ENCODE measurements around the gene MAPK14.
"Not testable (repeated sequence)": the region's sequence is repeated elsewhere in the genome, so short reads cannot be mapped to it uniquely, and the experiment has no call there.

Gene MAPK14

DNA sequence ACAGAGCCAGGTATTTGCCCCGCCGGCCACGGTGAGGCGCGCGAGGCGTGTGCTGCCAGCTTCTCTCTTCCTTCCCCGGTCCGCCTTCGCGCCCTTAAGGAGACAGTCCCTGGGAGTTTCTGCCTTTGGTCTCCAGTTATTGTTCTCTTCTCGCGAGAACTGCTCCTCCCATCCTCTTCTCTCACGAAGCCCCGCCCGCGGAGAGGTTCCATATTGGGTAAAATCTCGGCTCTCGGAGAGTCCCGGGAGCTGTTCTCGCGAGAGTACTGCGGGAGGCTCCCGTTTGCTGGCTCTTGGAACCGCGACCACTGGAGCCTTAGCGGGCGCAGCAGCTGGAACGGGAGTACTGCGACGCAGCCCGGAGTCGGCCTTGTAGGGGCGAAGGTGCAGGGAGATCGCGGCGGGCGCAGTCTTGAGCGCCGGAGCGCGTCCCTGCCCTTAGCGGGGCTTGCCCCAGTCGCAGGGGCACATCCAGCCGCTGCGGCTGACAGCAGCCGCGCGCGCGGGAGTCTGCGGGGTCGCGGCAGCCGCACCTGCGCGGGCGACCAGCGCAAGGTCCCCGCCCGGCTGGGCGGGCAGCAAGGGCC is at the start of gene MAPK14:
Gene MAPK14 (plus strand): TSS at position 308 of the 587 bp plus-strand sequence. CDS start 350 bp downstream, outside the sequence.
- peak; percentile 100 for DNase-seq (ENCODE audit: low spot score)

DNA sequence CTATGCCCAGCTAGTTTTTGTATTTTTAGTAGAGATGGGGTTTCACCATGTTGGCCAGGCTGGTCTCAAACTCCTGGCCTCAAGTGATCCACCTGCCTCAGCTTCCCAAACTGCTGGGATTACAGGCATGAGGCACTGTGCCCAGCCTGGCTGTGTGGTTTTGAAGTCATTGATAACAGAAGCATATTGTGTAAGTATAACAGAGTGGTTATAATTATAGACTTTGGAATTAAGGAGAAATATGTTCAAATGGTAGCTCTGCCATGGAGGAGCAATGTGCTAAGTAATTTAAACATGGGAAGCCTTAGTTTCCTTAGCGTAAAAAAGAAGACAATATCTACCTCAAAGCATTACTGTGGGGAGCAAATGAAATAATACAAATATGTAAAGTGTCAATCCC is 47.5 kb upstream of the MAPK14 start:
- DNase-seq (ENCODE audit: low spot score), result not testable (repeated sequence)

DNA sequence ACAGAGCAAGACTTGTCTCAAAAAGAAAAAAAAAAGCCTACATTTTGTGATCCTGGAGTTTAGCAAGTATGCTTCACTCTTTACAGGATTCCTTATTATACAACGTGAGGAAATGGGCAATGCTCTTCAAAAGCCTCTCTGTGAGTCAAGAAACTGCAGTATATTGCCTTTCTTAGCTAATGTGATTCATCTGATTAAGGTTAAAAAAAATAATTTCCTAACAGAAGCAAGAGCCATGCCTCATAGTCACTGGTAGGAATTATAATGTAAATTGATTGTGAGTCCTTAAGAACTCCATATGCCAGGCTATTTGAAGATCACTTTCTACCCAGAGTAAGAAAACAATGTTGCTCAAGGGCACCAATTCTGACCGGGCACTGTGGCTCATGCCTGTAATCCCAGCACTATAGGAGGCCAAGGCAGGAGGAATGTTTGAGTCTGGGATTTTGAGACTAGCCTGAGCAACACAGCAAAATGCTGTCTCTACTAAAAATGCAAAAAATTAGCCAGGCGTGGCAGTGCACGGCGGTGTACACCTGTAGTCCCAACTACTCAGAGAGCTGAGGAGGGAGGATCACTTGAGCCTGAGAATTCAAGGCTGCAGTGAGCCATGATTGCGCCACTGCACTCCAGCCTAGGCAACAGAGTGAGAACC is 46.5 kb upstream of the MAPK14 start:
- DNase-seq (ENCODE audit: low spot score), result no peak

DNA sequence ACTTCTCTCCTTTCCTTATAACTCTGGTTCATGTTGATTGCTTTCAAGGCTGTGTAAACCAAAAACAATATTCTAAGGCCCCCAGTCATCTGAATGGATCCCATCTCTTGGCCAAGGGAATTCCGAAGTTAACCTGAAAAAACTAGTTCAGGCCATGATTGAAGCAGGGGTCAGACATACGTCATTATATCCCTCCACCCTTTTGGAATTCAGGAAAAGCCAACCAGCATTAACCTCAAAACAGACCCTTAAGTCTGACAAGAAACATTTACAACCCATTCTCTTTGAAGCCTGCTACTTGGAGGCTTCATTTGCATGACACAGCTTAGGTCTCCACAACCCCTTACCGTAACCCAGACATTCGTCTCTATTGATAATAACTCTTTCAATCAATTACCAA is 42.9 kb upstream of the MAPK14 start:
- DNase-seq (ENCODE audit: low spot score), result no peak

DNA sequence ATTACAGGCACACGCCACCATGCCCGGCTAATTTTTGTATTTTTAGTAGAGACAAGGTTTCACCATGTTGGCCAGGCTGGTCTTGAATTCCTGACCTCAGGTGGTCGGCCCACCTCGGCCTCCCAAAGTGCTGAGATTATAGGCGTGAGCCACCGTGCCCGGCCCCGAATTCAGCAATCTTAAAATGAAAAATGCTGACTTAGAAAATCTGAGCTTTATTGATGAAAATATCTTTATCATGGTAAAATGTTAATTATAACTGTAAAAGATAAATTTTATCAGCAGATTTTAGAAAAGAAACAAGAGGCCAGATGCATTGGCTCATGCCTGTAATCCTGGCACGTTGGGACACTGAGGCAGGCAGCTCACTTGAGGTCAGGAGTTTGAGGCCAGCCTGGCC is 39.6 kb upstream of the MAPK14 start:
- DNase-seq (ENCODE audit: low spot score), result not testable (repeated sequence)

DNA sequence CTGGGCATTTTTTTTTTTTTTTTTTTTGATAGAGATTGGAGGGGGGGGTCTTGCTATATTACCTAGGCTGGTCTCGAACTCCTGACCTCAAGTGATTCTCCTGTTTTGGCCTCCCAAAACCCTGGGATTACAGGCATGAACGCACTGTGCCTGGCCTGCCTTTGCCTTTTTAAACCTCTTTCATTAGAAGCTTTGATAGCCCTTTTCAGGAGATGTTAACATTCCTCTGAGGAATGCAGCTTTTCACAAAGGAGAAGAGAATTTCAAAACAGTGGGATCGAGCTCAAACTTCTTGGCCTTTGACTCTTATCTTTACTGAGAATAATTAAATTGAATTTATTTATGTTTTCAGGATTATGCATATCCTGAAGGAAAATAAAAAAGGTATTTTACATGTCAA is 34.5 kb upstream of the MAPK14 start:
- no peak for DNase-seq (ENCODE audit: low spot score)

DNA sequence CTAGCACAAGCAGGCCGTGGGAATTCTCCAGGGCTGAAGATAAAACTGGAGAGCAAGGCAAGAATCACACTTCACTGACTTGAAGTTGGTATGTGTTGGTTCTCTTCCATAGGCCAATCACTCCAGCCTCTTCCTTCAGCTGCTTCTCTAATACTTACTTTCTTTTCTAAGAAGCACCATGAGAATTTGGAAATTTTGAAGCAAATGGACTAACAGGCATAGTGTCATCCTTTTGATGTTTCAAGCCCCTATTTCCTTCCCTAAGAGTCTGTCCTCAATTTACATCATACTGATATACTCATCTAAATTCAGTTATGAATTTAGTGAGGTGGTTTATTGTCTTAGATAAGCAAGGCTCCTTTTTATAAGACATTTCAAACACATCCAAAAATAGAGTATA is 27.2 kb upstream of the MAPK14 start:
- DNase-seq (ENCODE audit: low spot score), result no peak

DNA sequence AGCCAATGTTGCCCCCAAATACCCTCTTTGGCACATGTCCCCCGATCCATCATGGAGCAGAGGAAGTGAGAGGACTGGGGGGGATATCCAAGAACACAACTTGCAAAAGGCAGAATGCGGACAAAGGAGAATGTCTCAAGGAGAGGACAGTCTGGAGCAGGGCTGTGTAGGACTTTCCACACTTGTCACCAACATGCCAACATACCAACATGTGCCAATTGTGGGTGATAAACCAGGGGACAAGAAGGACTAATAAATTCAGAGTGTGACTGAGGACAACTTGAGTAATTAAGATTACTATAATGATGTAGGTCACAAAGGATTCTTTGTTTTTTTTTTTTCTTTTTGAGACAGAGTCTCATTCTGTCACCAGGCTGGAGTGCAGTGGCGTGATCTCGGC is 11.9 kb upstream of the MAPK14 start:
- no peak for DNase-seq (ENCODE audit: low spot score)

DNA sequence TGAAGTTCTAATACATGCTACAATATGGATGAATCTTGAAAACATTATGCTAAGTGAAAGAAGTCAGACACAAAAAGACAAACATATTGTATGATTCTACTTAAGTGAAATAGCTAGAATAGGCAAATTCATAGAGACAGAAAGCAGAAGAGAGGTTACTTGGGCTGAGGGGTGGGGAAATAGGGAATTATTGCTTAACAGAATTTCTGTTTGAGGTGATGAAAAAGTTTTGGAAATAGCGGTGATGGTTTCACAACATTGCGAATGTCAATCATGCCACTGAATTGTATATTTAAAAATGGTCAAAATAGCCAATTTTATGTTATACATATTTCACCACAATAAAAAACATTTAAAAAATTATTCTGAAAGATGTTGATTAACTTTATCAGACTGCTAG is 9.3 kb upstream of the MAPK14 start:
- no peak for DNase-seq (ENCODE audit: low spot score)

DNA sequence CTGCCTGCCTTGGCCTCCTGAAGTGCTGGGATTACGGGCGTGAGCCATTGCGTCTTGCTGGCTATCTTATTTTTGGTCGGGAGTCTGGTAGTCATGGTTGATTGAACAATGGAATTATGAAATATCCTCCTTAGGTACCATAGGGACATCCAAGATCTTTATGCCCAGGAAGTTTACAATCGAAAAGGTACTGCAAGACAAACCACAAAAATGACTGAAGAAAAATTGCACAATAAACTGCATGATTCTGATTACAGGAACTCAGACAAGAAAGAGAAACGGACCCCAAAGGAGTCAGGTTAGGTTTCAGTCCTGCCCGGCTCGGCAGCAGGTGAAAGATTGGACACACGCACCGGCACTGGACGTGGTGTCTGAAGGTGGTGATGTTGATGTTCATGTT is 8.4 kb upstream of the MAPK14 start:
- no peak for DNase-seq (ENCODE audit: low spot score)

DNA sequence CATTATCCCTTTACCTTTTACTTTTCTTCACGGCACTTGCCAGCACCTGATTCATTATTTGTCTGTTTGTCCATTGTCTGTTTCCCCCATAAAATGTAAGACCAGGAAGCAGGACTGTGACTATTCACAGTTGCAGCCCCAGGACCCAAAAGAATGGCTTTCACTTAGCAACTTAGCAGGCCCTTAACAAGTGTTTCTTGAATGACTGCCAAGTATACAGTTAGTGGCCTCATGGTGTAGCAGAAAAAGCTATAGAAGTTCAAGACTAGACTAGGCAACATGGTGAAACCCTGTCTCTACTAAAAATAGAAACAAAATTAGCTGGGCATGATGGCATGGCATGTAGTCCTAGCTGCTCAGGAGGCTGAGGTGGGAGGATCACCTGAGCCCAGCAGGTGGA is 7.5 kb upstream of the MAPK14 start:
- no peak for DNase-seq (ENCODE audit: low spot score)

DNA sequence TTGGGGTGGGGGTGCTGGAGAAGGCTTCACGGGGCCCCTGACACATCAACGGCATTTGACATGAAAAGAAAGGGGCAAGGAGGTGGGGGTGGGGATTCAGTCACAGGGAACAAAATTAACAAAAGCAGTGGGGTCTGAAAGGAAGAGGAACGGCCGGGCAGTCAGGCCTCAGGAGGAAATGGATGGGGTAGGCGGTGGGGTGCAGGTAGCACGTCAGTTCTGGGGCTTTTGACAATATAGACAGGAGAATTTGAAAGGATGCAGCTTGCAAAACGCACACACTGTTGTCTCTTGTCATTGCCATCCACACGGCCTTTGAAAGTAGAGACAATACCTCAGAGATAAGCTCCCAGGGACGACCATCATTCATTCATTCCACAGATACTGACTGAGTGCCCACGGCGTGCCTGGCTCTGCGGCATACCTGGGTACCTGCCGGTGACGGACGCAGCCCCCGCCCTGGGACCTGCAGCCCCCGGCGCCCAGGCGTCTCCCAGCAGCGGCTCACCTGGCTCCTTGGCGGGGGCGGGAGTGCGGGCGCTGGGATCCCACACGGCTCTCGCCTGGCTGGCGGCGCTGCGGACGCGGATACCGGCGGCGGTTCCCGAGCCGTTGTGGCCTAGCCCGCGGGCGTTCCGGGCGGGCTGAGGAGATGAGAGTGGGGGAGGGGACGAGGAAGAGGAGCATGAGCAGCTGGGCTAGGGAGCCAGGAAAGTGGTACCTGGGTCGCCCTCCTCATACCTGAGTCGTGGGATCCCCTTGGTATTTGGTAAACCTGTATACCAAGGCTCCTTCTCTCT is 3.4 kb upstream of the MAPK14 start, which contains the start of gene SLC26A8:
Gene SLC26A8 (minus strand): TSS at position 646 of the 800 bp plus-strand sequence. CDS start 4,934 bp downstream, outside the sequence.
- no peak for DNase-seq (ENCODE audit: low spot score)

DNA sequence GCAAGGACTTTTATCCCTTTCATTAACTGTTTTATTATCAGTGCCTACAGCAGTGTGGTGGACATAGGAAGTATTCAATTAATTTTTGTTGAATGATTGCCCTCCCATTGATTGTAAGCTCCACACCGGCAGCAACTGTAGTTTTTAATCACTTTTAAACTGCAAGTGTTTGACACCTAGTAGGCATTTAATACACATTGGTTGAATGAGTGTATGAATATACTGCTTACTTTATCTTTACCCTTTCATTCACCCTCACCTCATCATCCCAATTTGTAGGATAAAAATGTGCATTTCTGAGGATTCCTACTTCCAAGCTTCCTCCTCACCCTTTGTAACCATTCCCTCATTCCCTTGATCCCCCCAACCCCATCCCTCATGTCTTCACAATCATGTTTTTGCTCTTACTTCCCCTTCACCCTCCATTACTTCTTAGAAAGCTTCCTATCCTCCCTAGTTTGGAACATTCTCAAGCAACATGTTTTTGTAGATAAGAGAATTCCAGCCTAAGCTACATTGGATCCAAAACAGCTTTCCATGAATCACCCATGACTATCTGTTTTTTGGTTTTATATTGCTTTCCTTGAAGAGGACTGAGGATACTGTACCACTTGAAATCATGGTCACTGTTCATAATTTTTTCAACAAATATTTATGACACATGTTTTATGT is 2.2 kb upstream of the MAPK14 start:
- no peak for DNase-seq (ENCODE audit: low spot score)

DNA sequence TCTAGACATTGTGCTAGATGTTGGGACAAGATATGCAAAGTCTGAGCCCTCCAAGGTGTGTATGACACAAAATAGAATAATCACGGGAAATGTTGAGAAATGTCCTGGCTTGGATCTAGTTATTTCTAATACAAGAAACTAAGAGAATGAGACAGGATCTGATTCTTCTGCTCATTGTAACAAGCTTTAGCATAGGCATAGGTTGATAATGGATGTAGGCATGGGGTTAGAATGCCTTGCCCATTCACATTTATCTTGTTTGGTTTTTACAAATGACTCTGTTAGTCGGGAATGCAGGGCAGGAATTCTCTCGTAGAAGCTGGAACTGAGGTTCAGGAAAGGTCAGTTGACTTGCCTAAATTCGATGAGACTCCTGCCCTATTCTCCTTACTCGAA is 1.7 kb upstream of the MAPK14 start:
- DNase-seq (ENCODE audit: low spot score), result no peak

DNA sequence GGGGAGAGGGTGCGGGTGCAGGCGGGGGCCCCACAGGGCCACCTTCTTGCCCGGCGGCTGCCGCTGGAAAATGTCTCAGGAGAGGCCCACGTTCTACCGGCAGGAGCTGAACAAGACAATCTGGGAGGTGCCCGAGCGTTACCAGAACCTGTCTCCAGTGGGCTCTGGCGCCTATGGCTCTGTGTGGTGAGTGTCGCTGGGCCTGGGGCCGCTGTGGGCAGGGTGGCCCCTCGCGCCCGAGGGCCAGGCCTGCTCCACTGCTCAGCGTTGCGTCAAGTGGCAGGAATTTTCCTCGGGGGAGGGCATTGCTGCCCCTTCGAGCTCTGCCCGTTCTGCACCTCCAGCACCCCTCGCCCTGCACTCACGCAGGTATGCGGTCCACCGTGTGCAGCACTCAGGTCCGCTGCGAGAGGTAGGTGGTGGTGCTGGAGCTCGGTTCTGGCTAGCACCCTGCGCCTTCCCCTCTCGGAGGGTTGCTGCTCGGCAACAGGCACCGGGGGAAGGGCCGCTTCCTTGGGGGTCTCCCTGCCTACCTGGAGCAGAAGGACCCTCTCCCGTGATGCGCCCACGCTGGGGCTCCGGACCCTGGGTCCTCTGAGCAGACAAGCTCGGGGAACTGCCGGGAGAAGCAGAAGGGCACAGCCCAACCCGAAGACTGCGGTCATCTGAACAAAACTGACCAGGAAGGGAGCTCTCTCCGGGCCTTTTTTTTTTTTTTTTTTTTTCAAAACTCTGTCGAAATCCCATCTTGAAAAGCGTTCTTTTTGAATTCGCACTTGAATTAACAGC is 674 bp downstream of the MAPK14 start:
- DNase-seq (ENCODE audit: low spot score), result peak; percentile 48

DNA sequence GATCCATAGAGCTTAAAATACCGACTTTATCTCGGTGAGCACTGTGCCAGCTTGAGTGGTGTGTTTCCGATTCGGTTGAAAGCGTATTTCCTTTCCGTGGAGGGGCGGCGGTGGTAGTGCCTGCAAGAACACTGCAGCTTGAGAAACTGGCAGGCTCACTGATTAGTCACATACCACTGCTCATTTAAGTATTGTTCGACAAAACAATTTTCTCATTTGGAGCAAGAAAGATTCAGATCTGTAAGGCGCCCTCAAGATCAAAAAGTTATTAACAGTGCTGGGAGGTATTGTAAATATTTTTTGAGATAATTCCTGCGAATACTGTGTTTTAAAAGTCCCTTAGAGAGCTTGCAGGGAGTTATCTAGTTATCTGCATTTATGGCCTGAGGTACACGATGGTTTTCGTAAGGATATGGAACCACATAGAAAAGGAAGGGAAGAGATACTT is 1.3 kb downstream of the MAPK14 start:
- DNase-seq (ENCODE audit: low spot score), result peak; percentile 80

DNA sequence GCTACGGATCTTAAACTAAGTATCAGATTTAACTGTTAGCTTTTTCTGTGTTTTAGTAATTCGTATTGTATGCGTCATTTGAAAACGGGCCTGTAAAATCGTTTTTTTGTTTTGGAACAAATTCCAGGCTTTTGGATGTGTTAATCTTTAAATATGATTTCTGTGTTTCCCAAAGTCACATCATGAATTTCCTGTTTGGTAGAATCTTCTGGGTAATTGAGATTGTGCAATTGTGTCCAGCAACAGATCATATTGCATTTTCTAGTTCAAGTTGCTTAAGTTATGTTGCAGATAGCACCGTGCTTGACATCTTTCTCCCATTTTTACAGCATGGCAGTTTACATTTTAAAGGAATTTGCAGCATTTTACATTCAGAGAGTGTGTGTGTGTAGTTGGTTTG is 1.9 kb downstream of the MAPK14 start:
- peak; percentile 27 for DNase-seq (ENCODE audit: low spot score)

DNA sequence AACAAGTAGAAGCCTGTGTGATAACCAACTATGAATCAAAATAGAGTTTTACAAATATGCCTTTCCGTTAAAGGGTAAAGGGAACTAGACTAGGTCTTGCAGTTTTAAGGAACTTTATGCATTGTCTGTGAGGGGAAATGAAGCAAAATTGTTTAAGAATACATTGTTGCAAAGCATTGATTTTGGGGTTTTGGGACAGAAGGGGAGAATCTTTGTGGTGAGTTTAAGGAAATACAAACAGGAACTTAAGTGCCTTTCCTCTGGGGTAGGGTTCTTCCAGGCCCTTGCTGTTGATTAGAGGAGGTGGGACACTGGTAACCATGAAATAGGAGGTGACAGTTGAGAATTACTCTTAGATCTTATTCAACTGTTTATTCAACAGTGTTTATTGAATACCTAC is 4.7 kb downstream of the MAPK14 start:
- DNase-seq (ENCODE audit: low spot score), result no peak

DNA sequence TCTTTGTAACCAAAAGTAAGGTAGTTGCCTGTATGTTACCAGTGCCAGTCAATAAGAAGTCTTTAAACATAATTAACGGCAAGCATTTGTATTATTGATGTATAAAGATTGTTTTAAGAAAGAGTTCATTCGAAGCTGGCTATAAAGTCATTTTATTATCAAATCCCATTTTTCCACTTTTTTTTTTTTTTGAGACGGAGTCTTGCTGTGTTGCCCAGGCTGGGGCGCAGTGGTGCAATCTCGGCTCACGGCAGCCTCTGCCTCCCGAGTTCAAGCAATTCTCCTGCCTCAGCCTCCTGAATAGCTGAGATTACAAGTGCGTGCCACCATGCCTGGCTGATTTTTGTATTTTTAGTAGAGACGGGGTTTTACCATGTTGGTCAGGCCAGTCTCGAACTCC is 5.5 kb downstream of the MAPK14 start:
- not testable (repeated sequence) for DNase-seq (ENCODE audit: low spot score)

DNA sequence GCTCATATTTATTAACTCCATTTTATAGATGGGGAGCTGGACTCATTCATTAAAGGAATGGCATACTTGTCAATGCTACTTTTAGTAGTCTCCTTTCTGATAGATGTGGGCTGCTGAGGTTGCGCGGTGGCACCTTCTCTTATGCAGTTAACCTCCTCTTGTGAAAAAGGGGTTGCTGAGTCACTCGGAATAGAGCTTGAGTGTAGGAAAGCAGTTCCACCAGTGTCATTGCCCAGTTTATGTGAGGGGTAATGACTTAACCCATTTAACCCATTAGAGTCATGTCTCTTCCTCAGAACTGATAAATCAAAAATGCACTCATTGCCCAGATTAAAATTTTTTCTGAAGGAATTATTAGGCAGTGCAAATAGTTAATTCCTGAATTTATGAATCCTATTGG is 6.3 kb downstream of the MAPK14 start:
- DNase-seq (ENCODE audit: low spot score), result peak; percentile 35

DNA sequence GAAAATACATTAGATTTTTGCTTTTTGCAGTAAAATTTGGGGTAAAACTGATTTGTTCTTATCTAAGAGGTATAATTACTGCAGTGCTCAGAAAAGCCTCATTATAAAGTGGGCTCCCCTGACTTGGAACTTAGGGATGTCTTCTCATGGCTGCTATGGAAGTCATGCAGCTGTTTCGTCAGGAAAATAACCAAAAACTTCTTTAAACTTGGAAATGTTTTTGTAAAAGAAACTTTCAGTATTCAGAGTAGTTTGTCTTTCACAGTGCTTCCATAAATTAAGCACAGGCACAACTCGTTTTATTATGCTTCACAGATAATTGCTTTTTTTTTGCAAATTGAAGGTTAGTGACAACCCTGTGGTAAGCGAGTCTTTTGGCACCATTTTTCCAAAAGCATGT is 6.8 kb downstream of the MAPK14 start:
- DNase-seq (ENCODE audit: low spot score), result no peak

DNA sequence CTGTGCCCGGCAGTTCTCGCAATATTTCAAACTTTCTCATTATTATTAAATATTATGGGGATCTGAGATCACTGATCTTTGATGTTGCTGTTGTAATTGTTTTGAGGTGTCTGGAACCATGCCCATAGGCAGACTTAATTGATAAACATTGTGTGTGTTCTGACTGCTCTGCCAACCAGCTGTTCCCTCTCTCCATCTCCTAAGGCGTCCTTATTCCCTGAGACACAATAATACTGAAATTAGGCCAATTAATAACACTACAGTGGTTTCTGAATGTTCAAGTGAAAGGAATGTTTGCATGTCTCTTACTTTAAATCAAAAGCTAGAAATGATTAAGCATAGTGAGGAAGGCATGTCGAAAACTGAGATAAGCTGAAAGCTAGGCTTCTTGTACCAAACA is 7.6 kb downstream of the MAPK14 start:
- DNase-seq (ENCODE audit: low spot score), result no peak

All from hematopoietic multipotent progenitor cell treated with erythropoietin and hydrocortisone succinate and interleukin-3 and kit ligand, for 15 days (in vitro differentiated cells).